Activated CD4-positive, alpha-beta T cell treated with anti-CD3 and anti-CD28 coated beads, Interleukin-2, Interleukin-4, amounts not matched to agents 100 ng/mL and 50 ng/mL, durations not matched to agents 16 hours and 8 hours (primary cell): ENCODE data around the gene ZNF729.
"Not testable (repeated sequence)": the region's sequence is repeated elsewhere in the genome, so short reads cannot be mapped to it uniquely, and the experiment has no call there.

Experiments used
- DNase-seq: peaks from one replicate; pipeline ENCODE4 v3.0.0-alpha.2; 2020; ENCODE audit warnings: low spot score

The ZNF729 gene

DNA sequence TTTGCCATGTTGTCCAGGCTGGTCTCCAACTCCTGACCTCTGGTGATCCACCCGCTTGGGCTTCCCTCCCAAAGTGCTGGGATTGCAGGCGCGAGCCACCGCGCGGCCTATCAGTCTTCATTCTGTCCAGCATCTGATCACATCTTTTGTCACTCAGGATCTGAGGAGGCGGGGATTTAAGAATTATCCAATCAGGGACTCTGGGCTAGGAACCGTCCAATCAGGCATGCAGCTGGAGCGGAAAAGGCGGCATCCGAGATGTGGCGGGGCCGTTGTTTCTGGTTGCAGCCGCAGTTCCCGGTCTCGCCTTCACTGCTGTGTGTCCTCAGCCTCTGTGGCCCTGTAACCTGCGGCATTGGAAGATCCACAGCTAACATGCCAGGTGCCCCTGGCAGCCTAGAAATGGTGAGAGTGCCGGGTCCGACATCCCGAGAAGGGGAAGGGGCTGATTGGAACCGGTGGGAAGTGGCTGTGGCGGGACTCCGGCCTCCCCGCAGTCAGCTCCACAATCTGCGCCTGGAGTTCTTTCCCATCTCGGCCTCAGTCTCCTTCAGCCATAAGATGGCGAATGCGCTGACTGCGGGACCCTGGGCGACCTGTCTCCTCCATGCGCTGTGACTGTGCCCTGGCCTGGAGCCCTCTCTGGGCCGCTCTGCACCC lies at the start of gene ZNF729:
Gene ZNF729, plus strand, starts transcription at position 291 of the 660 bp plus-strand sequence. Its CDS starts 85 bp downstream, at position 376.
- DNase-seq = no peak

DNA sequence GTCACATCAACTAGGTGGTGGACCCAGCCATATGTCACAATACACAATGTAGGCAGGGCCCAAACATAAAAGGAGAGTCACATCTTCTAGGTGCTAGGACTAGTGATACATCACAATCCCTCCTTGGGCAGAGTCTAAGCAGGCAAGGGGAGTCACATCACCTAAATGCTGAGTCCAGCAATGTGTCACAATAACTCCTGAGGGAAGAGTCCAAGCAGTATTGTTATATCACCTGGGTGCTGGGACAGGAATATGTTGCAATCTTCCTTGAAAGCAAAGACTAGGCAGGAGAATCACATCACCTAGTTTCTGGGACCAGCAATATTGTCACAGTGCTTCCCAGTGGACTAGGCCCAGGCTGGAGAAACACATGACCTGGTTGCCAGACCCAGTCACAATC lies 29.4 kb upstream of the ZNF729 start:
- DNase-seq = no peak

DNA sequence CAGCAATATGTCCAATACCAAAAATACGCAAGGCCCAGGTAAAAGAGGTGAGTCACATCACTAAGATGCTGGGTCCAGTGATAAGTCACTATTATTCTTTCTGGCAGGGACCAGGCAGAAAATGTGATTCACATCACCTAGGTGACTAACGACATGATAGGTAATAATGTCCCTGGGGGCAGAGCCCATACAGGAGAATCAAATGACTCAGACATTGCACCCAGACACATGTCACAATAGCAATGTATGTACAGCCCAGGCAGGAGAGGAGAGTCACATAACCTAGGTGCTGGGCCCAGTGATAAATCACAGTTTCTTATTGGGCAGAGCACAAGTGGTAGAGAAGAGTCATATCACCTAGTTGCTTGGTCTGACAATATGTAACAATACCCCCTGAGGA lies 28.9 kb upstream of the ZNF729 start:
- DNase-seq = no peak

DNA sequence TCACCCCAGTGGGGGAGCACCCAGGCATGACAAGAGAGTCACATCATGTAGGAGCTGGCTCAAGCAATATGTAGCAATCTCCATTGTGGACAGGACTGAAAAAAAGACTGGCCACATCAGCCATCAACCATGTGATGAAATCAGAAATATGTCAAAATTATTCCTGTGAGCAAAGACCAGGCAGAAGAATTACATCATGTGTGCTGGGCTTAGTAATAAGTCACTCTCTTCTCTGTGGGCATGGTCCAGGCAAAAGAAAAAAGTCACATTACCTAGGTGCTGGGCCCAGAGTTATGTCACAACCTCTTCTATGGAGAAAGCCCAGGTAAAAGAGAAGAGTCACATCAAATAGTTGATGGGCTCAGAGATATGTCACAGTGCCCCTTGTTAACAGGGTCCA lies 28.3 kb upstream of the ZNF729 start:
- no peak for DNase-seq

DNA sequence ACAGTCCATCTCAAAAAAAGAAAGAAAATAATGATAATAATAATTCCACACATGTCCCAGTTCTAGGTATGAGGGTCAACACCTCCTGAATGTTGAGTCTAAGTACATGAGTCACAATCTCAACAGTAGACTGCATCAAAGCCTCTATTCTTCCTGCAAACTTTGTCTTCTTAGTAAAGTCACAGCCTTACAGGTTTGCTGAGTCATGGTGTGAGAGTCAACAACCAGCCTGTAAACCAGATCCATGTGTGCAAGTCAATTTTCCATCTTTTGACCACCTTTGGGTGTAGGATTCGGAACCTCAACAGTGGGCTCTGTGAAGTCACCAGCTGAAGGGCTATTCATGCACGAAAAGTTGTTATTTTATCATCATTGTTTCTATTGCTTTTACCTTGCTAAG lies 25.7 kb upstream of the ZNF729 start:
- no peak for DNase-seq

DNA sequence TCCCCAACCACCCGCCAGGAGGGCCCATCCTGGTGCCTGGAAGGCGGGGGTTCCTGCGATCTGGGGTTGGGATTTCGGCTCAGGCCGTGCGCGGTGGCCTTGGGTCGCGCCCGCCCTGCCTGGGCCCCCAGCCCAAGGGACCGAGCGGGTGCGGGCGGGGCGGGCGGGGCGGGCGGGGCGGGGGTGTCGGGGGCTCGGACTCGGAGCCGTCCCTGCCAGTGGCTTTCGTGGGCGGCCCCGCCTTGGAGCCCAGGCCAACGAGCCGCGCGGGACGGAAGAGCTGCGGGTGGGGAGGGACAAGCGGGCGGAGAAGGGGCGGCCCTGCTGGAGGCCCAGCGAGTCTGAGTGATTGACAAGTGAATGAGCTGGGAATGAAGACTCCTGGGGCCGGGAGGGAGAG lies 24.6 kb upstream of the ZNF729 start:
- DNase-seq = no peak

DNA sequence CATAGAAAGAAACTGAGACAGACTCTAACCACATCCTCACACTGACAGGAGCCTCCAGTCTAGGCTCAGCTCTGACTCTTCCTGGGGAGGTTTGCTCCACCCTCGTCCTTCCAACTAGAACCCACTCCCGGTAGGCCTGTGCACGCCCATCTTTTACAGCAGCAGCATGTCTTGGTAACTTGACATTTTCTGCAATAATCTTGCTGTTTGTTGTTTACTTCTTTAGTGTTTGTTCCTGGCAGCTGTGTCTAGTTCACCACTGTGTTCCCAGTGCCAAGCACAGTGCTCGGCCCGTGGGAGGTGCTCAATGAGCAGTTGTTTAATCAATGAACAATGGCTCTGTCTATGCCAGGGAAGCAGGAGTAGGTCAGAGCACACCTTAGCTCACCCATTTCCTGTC lies 23.1 kb upstream of the ZNF729 start:
- no peak for DNase-seq

DNA sequence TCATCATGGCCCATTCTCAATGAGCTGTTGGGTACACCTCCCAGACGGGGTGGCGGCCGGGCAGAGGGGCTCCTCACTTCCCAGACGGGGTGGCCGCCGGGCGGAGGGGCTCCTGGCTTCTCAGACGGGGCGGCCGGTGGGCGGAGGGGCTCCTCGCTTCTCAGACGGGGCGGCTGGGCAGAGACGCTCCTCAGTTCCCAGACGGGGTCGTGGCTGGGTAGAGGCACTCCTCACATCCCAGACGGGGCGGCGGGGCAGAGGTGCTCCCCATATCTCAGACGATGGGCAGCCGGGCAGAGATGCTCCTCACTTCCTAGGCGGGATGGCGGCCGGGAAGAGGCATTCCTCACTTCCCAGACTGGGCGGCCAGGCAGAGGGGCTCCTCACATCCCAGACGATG lies 35.3 kb downstream of the ZNF729 start:
- not testable (repeated sequence) for DNase-seq

DNA sequence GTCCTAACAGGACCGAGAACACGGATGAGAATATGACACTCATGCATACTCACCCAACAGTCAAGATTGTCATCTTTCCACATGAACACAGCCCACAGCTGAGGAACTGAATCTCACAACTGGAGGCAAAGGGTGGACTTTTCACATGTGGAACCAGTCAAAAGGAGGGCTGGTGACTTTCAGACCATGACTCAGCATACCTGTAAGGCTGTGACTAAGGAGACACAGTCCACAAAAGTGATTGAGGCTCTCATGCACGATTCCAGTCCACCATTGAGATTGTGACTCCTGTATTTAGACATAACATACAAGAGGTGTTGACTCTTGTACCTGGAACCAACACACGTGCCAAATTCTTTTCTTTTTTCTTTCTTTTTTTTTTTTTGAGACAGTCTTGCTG lies 40.0 kb downstream of the ZNF729 start:
- no peak for DNase-seq

DNA sequence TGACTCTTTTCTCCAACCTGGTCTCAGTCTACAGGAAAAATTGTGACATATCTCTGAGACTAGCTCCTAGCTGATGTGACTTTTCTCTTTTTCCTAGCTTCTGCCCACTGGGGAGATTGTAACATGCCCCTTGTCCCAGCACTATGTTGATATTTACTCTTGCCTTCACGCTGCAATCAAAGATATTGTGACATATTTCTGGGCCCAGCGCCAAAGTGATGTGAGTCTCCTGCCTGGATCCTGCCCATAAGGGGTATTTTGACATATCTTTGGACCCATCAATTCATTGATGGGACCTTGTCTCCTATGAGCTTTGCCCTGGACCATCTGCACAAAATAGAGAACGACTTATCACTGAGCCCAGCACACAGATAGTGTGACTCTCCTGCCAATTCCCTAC lies 41.1 kb downstream of the ZNF729 start:
- no peak for DNase-seq

DNA sequence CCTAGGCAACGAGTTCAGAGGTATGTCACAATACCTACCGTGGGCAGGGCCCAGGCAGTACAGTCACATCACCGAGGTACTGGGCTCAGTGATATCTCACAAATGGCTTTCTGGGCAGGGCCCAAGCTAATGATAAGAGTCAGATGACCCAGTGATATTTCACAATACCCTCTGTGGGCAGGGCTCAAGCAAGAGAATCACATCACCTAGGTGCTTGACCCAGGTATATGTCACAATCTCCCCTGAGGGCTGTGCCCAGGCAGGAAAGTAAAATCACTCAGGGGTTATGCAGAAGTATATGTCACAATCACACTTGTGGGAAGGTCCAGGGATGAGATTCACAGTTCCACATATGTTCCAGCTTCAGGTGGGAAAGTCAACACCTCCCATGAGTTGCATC lies 45.3 kb downstream of the ZNF729 start:
- DNase-seq = no peak

DNA sequence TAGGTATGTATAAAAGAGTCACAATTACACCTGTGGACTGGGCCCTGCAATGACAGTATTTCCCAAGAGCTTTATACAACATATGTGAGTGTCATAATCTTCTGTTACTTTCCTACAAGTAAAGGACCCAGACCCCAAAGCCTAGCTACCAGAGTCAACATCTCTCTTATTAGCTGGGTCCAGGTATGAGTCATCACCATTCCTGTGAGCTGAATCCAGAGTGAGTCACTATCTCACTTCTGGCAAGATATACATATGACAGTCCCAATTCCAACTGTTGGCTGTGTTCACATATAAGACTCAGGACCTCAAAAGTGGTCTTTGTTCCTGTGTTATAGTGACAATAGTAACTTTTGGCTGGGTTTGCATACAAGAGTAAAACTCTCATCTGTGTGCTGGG lies 46.7 kb downstream of the ZNF729 start:
- DNase-seq = no peak

DNA sequence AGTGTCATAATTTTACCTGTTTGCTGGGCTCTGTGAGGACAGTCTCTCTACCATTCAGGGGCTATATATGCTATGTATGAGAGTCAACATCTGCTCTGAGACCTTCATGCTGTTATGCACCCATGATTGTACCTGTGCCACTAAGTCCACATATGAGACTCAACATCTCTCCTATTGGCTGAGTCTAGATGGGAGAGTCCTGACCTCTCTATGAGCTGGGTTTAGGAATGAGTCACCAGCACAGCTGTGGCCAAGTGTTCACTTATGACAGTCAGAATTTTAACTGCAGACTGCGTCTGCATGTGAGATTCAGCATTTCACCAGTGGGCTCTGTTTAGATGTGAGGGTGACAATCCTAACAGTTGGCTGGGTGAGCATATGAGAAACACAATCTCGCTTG lies 49.5 kb downstream of the ZNF729 start:
- DNase-seq = no peak

DNA sequence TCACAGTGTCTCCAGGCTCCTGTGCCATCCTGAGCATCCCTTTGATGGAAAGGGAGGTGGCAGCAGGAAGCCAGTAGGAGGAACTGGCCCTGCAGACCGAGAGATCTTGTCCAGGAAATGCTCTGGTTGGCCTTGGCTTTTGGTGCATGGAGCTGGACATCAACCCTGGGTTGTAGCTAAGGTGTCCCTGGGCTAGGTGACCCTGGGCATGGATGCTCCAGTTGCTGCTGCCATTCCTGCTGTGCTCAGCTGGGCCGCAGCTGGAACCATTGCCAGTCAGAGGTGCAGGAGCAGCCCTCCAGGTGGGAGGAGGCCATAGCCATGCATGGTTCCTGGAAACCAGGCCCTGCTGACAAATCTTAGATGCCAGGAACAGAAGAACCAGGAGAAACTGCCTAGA lies 68.4 kb downstream of the ZNF729 start:
- no peak for DNase-seq
